ENCODE results near the gene TIGD6. TPM values are rescaled to one million over a fixed set of nuclear protein-coding genes. Genes with fewer than 3 reads are reported as not detected.

The TIGD6 gene
- total RNA-seq, 4 donors from 2014 or later, result 0.20 to 2.5 (median 1.6) TPM

DNA sequence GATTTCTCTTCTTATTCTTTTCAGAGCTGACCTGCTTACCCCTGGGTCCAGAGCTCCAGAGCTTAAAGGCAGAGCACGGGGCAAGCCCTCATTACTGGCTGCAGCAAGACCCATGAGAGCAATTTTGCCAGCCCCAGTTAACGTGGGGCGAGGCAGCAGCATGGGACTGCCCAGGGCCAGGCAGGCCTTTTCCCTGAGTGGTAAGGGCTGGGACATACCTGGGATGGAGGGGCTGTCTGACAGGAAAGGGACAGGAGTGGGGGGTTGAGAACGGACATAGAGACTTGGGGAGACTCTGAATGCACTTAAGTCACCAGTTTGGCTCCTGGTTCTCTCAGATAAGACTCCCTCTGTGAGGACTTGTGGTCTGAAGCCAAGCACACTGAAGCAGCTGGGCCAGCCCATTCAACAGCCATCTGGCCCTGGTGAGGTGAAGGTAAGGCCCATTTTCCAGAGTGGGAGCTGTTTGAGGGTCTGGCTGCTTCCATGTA is 26.3 kb upstream of the TIGD6 start:
- 92 to 100% methylated on average over 1 to 4 of the region's 4 CpGs for WGBS, 2 donors (ENCODE audit: low coverage in 1 of 2)
- Histone ChIP-seq H3K4me1 (peaks cover 0 to 7% (median under 1%) of the 10 kb centered on the region in 4 donors), H3K36me3 (peaks cover 0 to 67% (median 24%) of the 10 kb centered on the region in 4 donors), H3K27ac (no peak overlapping the region), H3K9me3 (no peaks in the 10 kb centered on the region), H3K4me3 (no peak overlapping the region), H3K27me3 (no peaks in the 10 kb centered on the region)
- no peak for DNase-seq
- in situ Hi-C loops (cut with MboI; ENCODE audit: low pct_ligation_motif_present in 1 of 4, low pct_unique_long_range_greater_than_20kb in 1 of 4, low sequenced_read_pairs in 3 of 4) (no loop called here), intact Hi-C loops (cut with DNase I; ENCODE audit: low total_unique reads) (no loop called here)
- no peak for TF ChIP-seq POLR2AphosphoS5 (IDR thresholded peaks at IDR 0.05)
- no peak for TF ChIP-seq CTCF (IDR thresholded peaks at IDR 0.05)
- no peak for TF ChIP-seq EP300 (IDR thresholded peaks at IDR 0.05; ENCODE audit: low read depth)
- no peak for TF ChIP-seq POLR2A (IDR thresholded peaks at IDR 0.05)

DNA sequence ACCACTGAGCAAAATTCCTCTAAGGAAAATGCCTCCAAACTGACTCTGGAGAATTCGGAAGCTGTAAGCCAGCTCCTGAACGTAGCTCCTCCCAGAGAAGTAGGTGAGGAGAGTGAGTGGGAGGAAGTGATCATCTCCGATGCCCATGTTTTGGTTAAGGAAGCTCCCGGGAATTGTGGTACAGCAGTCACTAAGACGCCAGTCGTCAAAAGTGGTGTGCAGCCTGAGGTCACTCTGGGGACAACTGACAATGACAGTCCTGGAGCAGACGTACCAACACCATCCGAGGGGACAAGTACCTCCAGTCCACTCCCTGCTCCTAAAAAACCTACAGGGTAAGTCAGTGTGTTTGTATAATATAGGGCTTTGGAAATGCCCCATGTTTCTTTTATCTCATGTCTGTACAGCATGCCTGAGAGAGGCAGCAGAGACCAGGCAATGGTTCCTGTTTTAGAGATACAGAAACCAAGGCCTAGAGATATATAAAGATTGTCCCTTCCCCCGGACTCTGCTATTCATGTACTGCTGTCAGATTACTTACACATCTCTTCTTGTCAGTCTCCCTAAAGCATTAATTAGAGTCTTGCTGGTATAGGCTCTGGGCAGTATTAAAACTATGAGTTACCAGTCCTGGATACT is 24.0 kb upstream of the TIGD6 start:
- Histone ChIP-seq H3K4me3 (no peak overlapping the region), H3K9me3 (no peaks in the 10 kb centered on the region), H3K27me3 (no peaks in the 10 kb centered on the region), H3K27ac (no peak overlapping the region), H3K4me1 (peaks cover 0 to 7% (median 3%) of the 10 kb centered on the region in 4 donors), H3K36me3 (peaks cover 0 to 66% (median 22%) of the 10 kb centered on the region in 4 donors)
- no peak for TF ChIP-seq EP300 (IDR thresholded peaks at IDR 0.05; ENCODE audit: low read depth)
- no peak for TF ChIP-seq POLR2AphosphoS5 (IDR thresholded peaks at IDR 0.05)
- TF ChIP-seq POLR2A (IDR thresholded peaks at IDR 0.05), result no peak
- no peak for TF ChIP-seq CTCF (IDR thresholded peaks at IDR 0.05)
- in situ Hi-C loops (cut with MboI; ENCODE audit: low pct_ligation_motif_present in 1 of 4, low pct_unique_long_range_greater_than_20kb in 1 of 4, low sequenced_read_pairs in 3 of 4) (no loop called here), intact Hi-C loops (cut with DNase I; ENCODE audit: low total_unique reads) (no loop called here)
- WGBS, 2 donors (ENCODE audit: low coverage in 1 of 2), result 80% methylated on average over 1 to 9 of the region's 9 CpGs
- DNase-seq, result no peak

DNA sequence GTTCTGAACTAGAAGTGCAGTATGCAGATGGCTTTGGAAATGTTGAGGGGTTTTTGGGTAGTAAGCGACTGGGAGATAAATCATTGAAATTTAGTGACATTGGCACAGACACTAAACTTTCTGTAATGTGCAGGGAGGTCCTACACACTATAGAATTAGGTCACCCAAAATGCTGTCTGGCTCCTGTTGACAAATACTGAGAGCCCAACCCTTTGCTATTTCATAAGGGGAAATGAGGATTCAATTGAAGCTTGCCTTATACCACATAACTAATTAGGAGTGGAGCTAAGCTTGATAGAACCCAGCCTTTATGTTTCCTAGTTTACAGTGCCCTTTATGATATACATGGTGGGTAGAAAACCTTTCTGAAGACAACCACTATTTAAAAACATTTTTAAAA is 22.7 kb upstream of the TIGD6 start:
- TF ChIP-seq POLR2A (IDR thresholded peaks at IDR 0.05), result no peak
- TF ChIP-seq EP300 (IDR thresholded peaks at IDR 0.05; ENCODE audit: low read depth), result no peak
- no peak for TF ChIP-seq POLR2AphosphoS5 (IDR thresholded peaks at IDR 0.05)
- no peak for TF ChIP-seq CTCF (IDR thresholded peaks at IDR 0.05)
- no peak for DNase-seq
- Histone ChIP-seq H3K36me3 (peaks cover 0 to 76% (median 28%) of the 10 kb centered on the region in 4 donors), H3K9me3 (no peaks in the 10 kb centered on the region), H3K27me3 (no peaks in the 10 kb centered on the region), H3K4me1 (peaks cover 0 to 7% (median 3%) of the 10 kb centered on the region in 4 donors), H3K4me3 (no peak overlapping the region), H3K27ac (no peak overlapping the region)
- in situ Hi-C loops (cut with MboI; ENCODE audit: low pct_ligation_motif_present in 1 of 4, low pct_unique_long_range_greater_than_20kb in 1 of 4, low sequenced_read_pairs in 3 of 4), result no loop called here
- WGBS, 2 donors (ENCODE audit: low coverage in 1 of 2), result 93% methylated on average over 1 of the region's 1 CpG; no CpG with 5 or more reads in 1 of the 2 donors
- intact Hi-C loops (cut with DNase I; ENCODE audit: low total_unique reads), result no loop called here

DNA sequence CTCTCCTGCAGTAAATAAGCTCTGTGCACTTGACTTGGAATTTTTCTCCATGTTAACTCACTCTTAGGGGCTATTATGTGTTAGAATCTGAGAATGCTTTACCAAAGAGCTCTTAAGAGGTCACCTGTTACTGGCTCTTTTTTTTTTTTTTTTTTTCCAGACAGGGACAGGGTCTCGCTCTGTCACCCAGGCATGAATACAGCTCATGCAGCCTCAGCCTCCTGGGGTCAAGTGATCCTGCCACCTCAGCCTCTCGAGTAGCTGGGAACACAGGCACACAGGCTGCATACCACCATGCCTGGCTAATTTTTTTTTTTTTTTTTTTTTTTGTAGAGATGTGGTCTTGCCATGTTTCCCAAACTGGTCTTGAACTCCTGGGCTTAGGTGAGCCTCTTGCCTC is 22.2 kb upstream of the TIGD6 start:
- 84 to 90% methylated on average over 2 of the region's 2 CpGs for WGBS, 2 donors (ENCODE audit: low coverage in 1 of 2)

More for the DNA sequence above, 22.2 kb upstream of the TIGD6 start:
- no peak overlapping the region for H3K27ac ChIP-seq
- H3K4me1 ChIP-seq, result peaks cover 0 to 7% (median 3%) of the 10 kb centered on the region in 4 donors
- DNase-seq, result no peak
- H3K4me3 ChIP-seq, result no peak overlapping the region
- TF ChIP-seq EP300 (IDR thresholded peaks at IDR 0.05; ENCODE audit: low read depth), result no peak
- no peak for TF ChIP-seq POLR2AphosphoS5 (IDR thresholded peaks at IDR 0.05)
- no peak for TF ChIP-seq POLR2A (IDR thresholded peaks at IDR 0.05)
- TF ChIP-seq CTCF (IDR thresholded peaks at IDR 0.05), result no peak
- in situ Hi-C loops (cut with MboI; ENCODE audit: low pct_ligation_motif_present in 1 of 4, low pct_unique_long_range_greater_than_20kb in 1 of 4, low sequenced_read_pairs in 3 of 4) (no loop called here), intact Hi-C loops (cut with DNase I; ENCODE audit: low total_unique reads) (no loop called here)
- H3K9me3 ChIP-seq, result no peaks in the 10 kb centered on the region
- peaks cover 0 to 76% (median 29%) of the 10 kb centered on the region in 4 donors for H3K36me3 ChIP-seq
- no peaks in the 10 kb centered on the region for H3K27me3 ChIP-seq

All from transverse colon (tissue), 4 donors.